ENCODE data around the gene MS4A4E.
"Not testable (repeated sequence)": the region's sequence is repeated elsewhere in the genome, so short reads cannot be mapped to it uniquely, and the experiment has no call there.

MS4A4E gene

DNA sequence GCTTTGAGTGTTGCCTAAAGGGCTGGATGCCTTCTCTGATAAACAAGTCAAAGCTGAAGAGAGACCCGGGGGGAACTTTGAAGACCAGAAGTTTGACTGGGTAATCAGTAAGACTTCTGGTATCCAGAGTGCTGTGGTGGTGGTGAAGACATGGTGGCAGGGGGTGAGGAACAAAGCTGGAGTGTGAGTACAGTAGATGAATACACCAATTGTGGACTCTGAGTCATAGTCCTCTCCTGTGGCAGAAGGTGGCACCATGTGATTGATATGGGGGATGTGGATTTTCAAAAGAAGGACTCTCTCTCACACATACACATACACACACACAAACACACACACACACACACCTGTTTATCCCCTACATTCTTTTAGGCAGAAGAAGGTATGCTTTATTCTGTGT, 72.4 kb downstream of the MS4A4E start:
- DNase-seq, result no peak

DNA sequence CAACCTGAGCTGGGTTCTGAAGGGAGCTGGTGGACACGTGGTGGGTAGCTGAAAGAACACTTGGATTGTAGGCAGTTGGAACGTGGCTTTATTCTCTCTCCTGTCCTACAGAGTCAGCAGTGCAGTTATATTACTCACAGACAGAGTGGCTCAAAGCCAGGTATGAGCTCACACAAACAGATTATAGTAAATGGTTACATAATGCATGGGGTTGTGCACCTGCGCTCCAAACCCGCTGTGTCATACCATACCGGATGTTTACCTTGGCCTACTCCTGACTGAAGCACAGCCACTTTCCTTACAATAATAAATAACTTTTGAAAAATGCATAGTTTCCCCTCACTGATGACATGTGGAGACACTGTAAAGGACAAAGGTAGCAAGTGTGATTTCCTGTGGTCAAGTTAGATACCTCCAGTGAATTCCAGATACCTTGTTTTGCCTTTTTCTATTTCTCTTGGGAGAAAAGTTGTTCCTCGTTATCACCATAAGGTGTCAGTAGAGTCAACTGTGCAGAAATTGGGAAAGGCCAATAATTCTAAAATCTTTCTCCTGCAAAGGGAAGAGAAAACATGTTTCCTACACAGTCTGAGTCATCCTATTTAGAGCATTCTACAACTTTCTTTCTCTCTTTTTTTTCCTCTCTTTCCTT, 73.5 kb downstream of the MS4A4E start:
- DNase-seq, result no peak

DNA sequence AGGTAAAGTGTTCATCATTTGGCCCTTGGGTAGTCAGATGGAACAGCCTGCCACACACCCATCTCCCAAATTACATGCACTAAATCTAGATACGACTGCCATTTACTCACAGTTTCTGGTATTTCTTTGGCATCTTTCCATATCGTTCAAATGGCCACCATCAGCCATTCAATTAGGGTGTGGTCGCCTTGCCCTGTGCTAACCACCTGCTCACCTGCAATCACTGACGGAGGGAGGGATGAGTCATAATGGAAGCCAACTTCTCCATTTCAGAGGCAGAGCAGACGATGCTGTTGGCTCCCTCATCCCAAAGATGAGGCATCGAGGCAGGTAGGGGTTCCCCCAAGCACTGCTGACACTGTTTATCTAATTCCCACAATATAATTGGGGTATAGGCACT, 74.6 kb downstream of the MS4A4E start:
- no peak for DNase-seq

DNA sequence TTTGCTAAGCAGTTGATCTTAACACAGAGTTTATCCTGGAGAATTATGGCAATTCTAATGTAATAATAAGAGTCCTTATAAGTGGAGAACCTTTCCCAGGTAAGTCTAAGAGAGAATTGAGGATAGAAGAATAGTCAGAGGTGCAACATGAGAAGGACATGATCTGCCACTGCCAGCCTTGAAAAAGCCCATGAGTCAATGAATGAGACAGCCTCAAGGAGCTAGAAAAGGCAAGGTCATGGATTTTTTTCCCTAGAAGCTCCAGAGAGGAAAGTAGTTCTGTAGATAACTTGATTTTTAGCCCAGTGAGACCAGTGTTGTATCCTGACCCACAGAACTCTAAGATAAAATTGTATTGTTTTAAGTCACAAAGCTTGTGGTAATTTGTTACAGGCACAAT, 77.0 kb downstream of the MS4A4E start:
- DNase-seq, result no peak

DNA sequence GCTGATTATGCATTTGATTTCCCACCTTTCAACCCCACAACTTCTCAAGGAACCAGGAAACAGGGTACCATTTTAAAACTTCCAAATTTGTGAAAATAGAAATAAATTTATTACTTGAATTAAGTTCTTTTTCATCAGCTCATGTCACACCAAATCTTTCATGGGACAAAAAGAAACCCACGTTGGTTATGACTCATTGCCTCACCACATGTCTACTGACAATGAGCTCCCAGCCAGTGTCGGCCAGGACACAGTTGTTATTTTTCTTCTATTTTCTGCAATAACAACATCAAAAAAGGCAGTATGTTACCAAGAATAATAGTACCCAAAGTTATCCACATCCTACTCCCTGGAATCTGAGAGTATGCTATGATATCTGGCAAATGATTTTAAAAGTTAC, 77.4 kb downstream of the MS4A4E start:
- no peak for DNase-seq

DNA sequence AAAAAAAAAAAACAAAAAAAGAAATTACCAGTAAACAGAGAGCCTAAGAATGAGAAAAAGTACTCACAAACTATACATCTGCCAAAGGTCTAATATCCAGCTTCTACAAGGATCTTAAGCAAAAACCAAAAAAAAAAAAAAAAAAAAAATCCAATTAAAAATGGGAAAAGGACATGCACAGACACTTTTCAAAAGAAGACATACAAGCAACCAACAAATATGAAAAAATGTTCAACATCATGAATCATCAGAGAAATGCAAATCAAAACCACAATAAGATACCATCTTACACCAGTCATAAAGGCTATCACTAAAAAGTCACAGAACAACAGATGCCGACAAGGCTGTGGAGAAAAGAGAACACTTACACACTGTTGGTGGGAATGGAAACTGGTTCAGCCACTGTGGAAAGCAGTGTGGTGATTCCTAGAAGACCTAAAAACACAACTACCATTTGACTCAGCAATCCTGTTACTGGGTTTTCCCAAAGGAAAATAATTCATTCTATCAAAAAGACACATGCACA, 78.3 kb downstream of the MS4A4E start:
- DNase-seq, result no peak

DNA sequence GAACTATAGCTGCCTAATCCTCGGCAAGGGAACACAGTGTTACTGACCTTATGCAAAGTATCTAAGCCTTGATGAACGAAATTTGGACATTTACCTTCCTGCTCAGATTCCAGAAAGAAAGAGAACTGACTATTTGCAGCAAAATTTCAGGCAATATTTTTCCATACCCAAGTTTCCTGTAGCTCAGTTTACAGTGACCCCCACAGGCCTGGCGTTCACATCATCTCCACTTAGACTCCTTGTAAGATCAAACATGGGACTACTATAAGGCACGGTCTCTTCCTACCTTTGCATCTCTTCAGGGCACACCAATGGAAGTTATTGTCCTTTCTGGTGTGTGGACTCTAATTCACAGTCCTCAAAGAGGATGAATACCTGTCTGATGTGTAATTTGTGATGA, 81.2 kb downstream of the MS4A4E start:
- no peak for DNase-seq

DNA sequence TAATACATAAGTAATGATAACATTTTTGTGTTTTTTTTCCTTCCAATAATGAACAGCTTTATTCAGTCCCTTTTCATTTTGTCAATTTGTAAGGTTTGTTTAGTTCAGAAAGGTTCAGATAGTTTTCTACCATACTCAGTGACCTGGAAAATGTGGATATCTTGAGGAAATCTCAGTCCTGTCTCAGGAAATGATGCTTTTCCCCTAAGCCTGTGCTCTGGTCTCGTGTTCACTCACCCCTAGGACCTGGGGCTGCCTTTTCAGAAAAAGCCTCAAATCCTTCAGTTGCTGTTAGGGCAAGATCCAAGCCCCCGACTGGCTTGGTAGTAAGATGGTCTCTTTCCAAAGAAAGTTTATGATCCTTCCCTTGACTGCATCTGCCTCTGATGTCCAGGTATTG, 81.8 kb downstream of the MS4A4E start:
- no peak for DNase-seq

DNA sequence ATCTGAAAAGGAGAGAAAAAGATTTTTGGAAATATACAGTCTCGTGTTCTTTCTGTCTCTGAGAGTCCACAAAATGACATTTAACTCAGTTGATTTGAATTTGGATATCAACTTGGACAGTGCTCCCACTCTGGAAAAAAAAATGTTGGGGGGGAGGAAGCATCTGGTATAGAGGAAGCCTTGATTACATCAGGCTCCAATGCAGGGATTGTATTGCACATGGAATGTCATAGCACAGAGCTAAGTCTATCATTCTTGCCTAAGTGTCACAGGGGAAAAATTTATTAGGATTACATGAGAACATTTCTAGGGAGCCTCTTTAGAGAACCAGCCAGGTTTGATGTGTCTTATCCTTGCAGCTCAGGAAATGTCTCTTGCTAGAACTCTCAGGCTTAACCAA, 83.1 kb downstream of the MS4A4E start:
- no peak for DNase-seq

DNA sequence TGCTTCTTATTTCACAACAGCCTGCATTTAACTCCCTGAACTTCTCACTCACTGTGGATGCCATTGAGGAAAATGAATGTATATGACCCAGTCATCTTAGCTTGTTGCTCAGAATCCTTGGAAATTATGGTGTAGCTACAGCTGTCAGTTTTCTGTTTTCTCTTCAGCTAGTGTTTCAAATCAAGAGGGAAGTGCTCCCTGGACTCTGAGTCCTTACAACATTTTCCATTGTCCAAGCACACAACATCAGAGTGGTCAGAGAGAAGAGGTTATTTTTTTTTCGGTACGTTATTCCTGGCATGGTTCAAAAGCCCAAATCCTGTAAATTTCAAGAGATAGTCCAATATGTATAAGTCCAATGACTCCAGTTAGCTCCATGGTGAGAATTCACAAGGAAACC, 83.7 kb downstream of the MS4A4E start:
- DNase-seq, result no peak

DNA sequence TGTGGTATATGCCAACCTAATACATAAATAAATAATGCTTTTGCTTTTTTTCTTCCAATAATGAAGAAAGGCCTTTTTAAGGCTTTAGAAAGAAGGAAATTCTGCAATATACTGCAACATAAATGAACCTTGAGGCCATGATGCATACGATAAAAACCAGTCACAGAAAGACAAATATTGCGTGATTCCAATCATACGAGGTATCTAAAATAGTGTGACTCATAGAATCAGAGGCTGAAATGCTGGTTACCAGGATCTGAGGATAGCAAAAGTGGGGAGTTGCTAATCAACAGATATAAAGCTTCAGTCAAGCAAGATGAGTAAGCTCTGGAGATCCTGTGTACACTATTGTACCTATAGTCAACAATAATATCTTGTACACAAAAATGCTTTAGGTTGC, 84.3 kb downstream of the MS4A4E start:
- DNase-seq, result no peak

DNA sequence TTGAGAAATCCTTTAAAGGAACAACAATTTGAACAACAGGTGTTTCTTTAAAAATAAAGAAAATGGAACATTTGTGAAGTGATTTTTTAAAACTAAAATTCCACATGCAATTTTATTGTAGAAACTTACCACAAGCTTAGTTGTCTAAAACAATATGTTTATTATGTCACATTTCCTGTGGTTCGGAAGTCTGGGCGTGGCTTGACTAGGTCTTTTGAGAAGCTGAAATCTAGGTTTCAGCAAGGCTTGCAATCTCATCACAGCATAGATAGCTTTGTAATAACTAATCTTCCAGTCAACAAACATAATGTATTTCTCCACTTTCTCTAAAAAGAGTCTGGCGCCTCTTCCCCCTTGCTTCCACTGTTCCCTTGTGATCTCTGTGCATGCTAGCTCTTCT, 87.0 kb downstream of the MS4A4E start:
- no peak for DNase-seq

DNA sequence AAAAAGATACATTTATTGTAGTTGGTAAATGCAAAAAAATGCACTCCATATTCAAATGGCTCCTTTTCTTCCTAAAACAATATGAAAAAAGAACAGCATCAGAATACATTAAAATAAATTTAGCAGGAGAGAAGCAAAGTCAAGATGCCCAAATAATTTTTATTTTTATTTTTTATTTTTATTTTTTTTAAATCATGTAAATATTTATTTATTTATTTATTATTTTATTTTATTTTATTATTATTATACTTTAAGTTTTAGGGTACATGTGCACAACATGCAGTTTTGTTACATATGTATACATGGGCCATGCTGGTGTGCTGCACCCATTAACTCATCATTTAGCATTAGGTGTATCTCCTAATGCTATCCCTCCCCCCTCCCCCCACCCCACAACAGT, 90.2 kb downstream of the MS4A4E start:
- DNase-seq, result not testable (repeated sequence)

DNA sequence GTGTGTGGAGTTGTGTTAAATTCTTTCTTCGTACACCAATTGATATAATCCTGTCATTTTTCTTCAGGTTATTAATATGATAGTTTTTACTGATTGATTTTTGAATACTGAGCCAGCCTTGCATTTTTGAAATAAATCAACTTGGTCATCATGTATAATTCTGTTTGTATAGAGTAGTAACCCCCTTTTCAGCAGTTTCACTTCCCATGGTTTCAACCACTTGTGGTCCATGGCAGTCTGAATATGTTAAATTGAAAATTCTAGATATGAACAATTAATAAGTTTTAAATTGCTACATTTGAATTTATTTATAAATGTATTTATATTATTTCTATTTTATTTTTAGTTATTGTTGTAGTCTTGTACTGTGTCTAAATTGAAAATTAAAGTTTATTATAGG, 92.7 kb downstream of the MS4A4E start:
- DNase-seq, result no peak
